Immature natural killer cell (primary cell): Measurements from ENCODE around the gene STX3. TPM values are rescaled to one million over a fixed set of nuclear protein-coding genes. Genes with fewer than 3 reads are reported as not detected.
A peak's percentile ranks its signal among the peaks of the same experiment; 100 is the strongest.

Experiments
- DNase-seq, 3 donors: peaks; one replicate each; pipeline ENCODE4 v3.0.0; 2022; ENCODE audit warnings: mixed read lengths in 1 of 3
- H3K27ac Mint-ChIP-seq, 6 donors: one replicate each; pipeline ENCODE4 v1.8.0; 2020; ENCODE audit warnings: mixed read lengths in 6 of 6, mild to moderate bottlenecking in 5 of 6, inconsistent platforms in 4 of 6, moderate library complexity in 3 of 6
- H3K27me3 Mint-ChIP-seq, 3 donors: one replicate each; pipeline ENCODE4 v1.8.0; 2020 to 2021; ENCODE audit warnings: low read depth in 3 of 3, mild to moderate bottlenecking in 3 of 3, mixed read lengths in 3 of 3, moderate library complexity in 3 of 3, inconsistent platforms in 1 of 3
- H3K36me3 Mint-ChIP-seq, 3 donors: one replicate each; pipeline ENCODE4 v1.8.0; 2020; ENCODE audit warnings: mixed read lengths in 3 of 3, inconsistent platforms in 2 of 3, mild to moderate bottlenecking in 2 of 3
- H3K4me1 Mint-ChIP-seq, 2 donors: one replicate each; pipeline ENCODE4 v1.8.0; 2020; ENCODE audit warnings: inconsistent platforms in 2 of 2, mild to moderate bottlenecking in 2 of 2, mixed read lengths in 2 of 2, moderate library complexity in 1 of 2
- H3K4me3 Mint-ChIP-seq, 5 donors: one replicate each; pipeline ENCODE4 v1.8.0; 2020; ENCODE audit warnings: mild to moderate bottlenecking in 5 of 5, mixed read lengths in 5 of 5, inconsistent platforms in 3 of 5, moderate library complexity in 3 of 5
- H3K9me3 Mint-ChIP-seq, 6 donors: one replicate each; pipeline ENCODE4 v1.8.0; 2020; ENCODE audit warnings: mild to moderate bottlenecking in 6 of 6, mixed read lengths in 6 of 6, inconsistent platforms in 4 of 6, moderate library complexity in 3 of 6
- polyA plus RNA-seq, 3 donors: library from polyadenylated mRNA; unstranded; fragments of 300-500 nt; fragmentation: Illumina TruSeq; gene quantifications; one replicate each; pipeline ENCODE4 v1.2.3, GENCODE V29; 2021

STX3 gene
- polyA plus RNA-seq, 3 donors from 2014 or later = 3.1 to 9.6 (median 7.0) TPM

GRCh38 chr11:59766542-59767224 is 11.5 kb downstream of the STX3 start:
- Mint-ChIP-seq H3K27ac (peak overlapping the region in 4 of 6 donors; percentile 9 to 46 (median 28)), H3K36me3 (peaks cover 0 to 5% (median 4%) of the 10 kb centered on the region in 3 donors), H3K4me3 (peak overlapping the region in 2 of 5 donors; percentile 44 to 49), H3K4me1 (peaks cover 11 to 13% of the 10 kb centered on the region in 2 donors), H3K27me3 (peaks cover 0 to 2% (median 0%) of the 10 kb centered on the region in 3 donors), H3K9me3 (no peaks in the 10 kb centered on the region)
- no peak for DNase-seq

GRCh38 chr11:59767225-59767611 is 12.0 kb downstream of the STX3 start:
- peak in 2 of 3 donors; percentile 10 to 21 for DNase-seq
- no peaks in the 10 kb centered on the region for H3K9me3 Mint-ChIP-seq
- H3K36me3 Mint-ChIP-seq = peaks cover 0 to 5% (median 5%) of the 10 kb centered on the region in 3 donors
- H3K4me3 Mint-ChIP-seq = peak overlapping the region in 2 of 5 donors; percentile 44 to 49
- peak overlapping the region in 4 of 6 donors; percentile 9 to 46 (median 28) for H3K27ac Mint-ChIP-seq
- peaks cover 16 to 18% of the 10 kb centered on the region in 2 donors for H3K4me1 Mint-ChIP-seq
- peaks cover 0 to 2% (median 0%) of the 10 kb centered on the region in 3 donors for H3K27me3 Mint-ChIP-seq

DNA sequence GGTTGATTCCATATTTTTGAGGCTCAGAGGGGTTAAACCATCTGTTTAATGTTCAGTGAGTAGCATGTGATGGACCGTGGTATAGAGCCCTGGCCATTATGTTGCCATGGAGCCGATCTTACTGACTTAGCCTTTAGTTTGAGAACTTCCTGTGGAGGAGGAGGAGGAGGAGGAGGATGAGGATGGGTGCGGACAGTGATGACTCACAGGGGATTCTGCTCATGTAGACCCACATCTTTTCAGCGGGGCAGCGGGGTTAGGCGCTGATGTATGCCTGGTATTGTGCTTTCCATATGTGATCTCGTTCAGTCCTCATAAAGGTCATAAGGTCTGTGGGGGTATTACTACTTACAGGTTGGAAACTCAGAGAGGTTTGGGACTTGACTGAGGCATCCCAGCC is 13.9 kb downstream of the STX3 start:
- H3K9me3 Mint-ChIP-seq = no peaks in the 10 kb centered on the region
- DNase-seq = no peak
- H3K4me1 Mint-ChIP-seq = peaks cover 28 to 31% of the 10 kb centered on the region in 2 donors
- H3K4me3 Mint-ChIP-seq = no peak overlapping the region
- H3K36me3 Mint-ChIP-seq = peaks cover 3 to 8% (median 7%) of the 10 kb centered on the region in 3 donors
- no peak overlapping the region for H3K27ac Mint-ChIP-seq
- H3K27me3 Mint-ChIP-seq = no peaks in the 10 kb centered on the region

GRCh38 chr11:59769828-59770227 is 14.7 kb downstream of the STX3 start:
- Mint-ChIP-seq H3K4me1 (peaks cover 28 to 31% of the 10 kb centered on the region in 2 donors), H3K27ac (no peak overlapping the region), H3K27me3 (no peaks in the 10 kb centered on the region), H3K9me3 (no peaks in the 10 kb centered on the region), H3K4me3 (no peak overlapping the region), H3K36me3 (peaks cover 3 to 9% (median 8%) of the 10 kb centered on the region in 3 donors)
- no peak for DNase-seq

DNA sequence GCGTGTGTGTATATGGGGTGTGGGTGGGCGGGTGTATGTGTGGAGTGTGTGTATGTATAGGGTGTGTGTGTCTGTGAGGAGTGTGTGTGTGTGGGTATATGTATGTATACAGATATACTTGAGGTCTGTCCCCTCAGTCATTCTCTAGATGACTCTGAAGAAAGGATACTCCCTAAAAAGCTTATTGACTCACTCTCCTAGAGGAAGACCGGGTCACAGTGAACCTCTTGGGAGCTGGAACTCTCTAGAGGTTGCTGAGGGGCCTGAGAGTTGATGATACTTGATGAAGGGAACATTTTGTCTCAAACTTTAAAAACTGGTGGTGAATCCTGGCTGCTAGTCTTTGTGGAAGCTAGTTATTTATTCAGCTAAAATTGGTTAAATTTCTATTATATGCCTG is 15.1 kb downstream of the STX3 start:
- H3K4me1 Mint-ChIP-seq = peaks cover 23 to 26% of the 10 kb centered on the region in 2 donors
- DNase-seq = no peak
- peaks cover 6 to 13% (median 8%) of the 10 kb centered on the region in 3 donors for H3K36me3 Mint-ChIP-seq
- H3K9me3 Mint-ChIP-seq = no peaks in the 10 kb centered on the region
- H3K27me3 Mint-ChIP-seq = no peaks in the 10 kb centered on the region
- no peak overlapping the region for H3K4me3 Mint-ChIP-seq
- H3K27ac Mint-ChIP-seq = no peak overlapping the region

- peaks cover 22 to 26% of the 10 kb centered on the region in 2 donors for H3K4me1 Mint-ChIP-seq
- no peak overlapping the region for H3K27ac Mint-ChIP-seq
- no peak for DNase-seq
- H3K9me3 Mint-ChIP-seq = no peaks in the 10 kb centered on the region
- no peaks in the 10 kb centered on the region for H3K27me3 Mint-ChIP-seq
- H3K4me3 Mint-ChIP-seq = no peak overlapping the region
- peaks cover 10 to 18% (median 13%) of the 10 kb centered on the region in 3 donors for H3K36me3 Mint-ChIP-seq
Measured at GRCh38 chr11:59770869-59771268, 15.7 kb downstream of the STX3 start.

GRCh38 chr11:59771605-59772004 is 16.4 kb downstream of the STX3 start:
- H3K27me3 Mint-ChIP-seq = no peaks in the 10 kb centered on the region
- peak overlapping the region in 4 of 6 donors; percentile 3 to 31 (median 10) for H3K27ac Mint-ChIP-seq
- H3K4me3 Mint-ChIP-seq = peak overlapping the region in 3 of 5 donors; percentile 10 to 27 (median 18)

DNA sequence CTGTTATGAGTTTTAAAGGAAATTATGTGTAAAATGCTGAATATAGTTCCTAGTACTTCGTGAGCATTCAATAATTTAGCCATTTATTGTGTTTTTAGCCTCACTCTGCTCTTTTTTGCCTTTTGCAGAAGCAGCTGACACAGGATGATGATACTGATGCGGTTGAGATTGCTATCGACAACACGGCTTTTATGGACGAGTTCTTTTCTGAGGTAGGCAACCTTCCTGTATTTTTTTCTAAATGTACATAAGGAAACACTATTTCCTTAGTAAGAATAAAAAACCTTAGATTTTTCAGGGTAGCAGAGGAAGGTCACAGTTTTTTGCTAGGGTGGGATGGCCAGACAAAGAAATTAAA is 17.9 kb downstream of the STX3 start:
- peaks cover 14 to 26% (median 19%) of the 10 kb centered on the region in 3 donors for H3K36me3 Mint-ChIP-seq
- peak overlapping the region in 1 of 5 donors; percentile 18 for H3K4me3 Mint-ChIP-seq
- H3K9me3 Mint-ChIP-seq = no peaks in the 10 kb centered on the region
- H3K4me1 Mint-ChIP-seq = peaks cover 22 to 26% of the 10 kb centered on the region in 2 donors
- no peak for DNase-seq
- no peaks in the 10 kb centered on the region for H3K27me3 Mint-ChIP-seq
- H3K27ac Mint-ChIP-seq = peak overlapping the region in 1 of 6 donors; percentile 20

More at GRCh38 chr11:59771605-59772004, 16.4 kb downstream of the STX3 start:
- Mint-ChIP-seq H3K4me1 (peaks cover 22 to 26% of the 10 kb centered on the region in 2 donors), H3K36me3 (peaks cover 10 to 19% (median 17%) of the 10 kb centered on the region in 3 donors), H3K9me3 (no peaks in the 10 kb centered on the region)
- no peak for DNase-seq

DNA sequence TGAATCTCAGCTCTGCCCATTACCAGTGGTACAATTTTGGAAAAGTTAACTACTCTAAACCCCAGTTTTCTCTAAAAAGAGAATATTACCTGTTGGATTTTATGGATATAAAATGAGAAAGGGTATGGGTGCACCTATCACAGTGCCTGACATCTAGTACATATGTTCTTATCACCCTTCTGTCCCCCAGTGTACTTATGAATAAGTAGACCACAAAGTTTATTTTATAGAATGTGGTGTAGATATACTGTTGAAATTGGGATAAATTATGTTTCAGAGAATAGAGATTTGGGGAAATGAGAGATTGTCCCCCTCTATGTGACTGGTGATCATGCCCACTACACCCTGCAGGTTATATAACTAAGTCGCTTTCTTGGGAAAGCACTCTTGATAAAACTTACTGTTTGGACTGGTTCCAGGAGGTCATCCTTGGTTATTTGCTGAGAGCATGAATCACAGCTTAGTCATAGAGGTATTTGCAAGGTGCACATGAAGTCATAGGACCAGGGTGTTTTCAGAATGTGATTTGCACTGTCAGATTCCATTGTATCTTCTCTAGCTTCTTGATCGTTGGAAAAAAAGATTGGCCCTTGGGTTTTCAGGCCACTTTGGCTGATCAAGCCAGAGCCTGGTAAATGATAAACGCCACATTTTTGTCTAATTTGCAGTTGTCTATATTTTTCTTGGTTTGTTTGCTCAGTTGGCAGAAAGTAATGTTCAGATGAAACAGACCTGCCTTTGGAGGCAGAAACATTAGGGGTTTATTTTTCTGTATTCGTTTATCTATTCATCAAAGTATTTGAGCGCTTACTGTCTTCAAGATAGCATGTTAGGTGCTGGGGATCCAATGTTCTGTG is 21.3 kb downstream of the STX3 start:
- peaks cover 0 to 2% (median 0%) of the 10 kb centered on the region in 3 donors for H3K27me3 Mint-ChIP-seq
- H3K9me3 Mint-ChIP-seq = no peaks in the 10 kb centered on the region
- H3K27ac Mint-ChIP-seq = no peak overlapping the region
- H3K36me3 Mint-ChIP-seq = peaks cover 23 to 28% (median 25%) of the 10 kb centered on the region in 3 donors
- H3K4me1 Mint-ChIP-seq = peaks cover 26 to 38% of the 10 kb centered on the region in 2 donors
- H3K4me3 Mint-ChIP-seq = no peak overlapping the region
- no peak for DNase-seq

DNA sequence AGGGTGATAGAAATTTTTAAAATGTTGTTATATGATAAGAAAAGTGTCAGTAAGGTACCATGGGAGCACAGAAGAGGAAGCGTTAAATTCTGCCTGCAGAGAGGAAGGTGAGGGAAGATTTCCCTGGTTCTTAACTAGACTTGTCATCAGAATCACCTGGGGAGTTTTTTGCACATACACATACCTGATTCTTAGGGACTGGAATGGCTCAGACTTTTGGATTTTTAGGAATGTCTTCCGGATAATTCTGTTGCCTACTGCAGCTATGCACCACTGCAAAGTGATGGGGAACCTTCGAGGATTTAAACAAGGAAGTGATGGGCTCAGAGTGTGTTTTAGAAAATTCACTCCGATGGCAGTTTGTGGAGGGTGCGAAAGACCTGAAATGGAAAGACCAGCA is 21.9 kb downstream of the STX3 start:
- Mint-ChIP-seq H3K9me3 (no peaks in the 10 kb centered on the region), H3K36me3 (peaks cover 21 to 32% (median 27%) of the 10 kb centered on the region in 3 donors), H3K4me1 (peaks cover 25 to 38% of the 10 kb centered on the region in 2 donors), H3K27ac (peak overlapping the region in 1 of 6 donors; percentile 28), H3K4me3 (no peak overlapping the region), H3K27me3 (peaks cover 0 to 2% (median 0%) of the 10 kb centered on the region in 3 donors)
- no peak for DNase-seq

GRCh38 chr11:59778122-59778521 is 22.9 kb downstream of the STX3 start:
- Mint-ChIP-seq H3K27ac (peak overlapping the region in 1 of 6 donors; percentile 46), H3K4me1 (peaks cover 25 to 37% of the 10 kb centered on the region in 2 donors), H3K27me3 (peaks cover 0 to 2% (median 0%) of the 10 kb centered on the region in 3 donors), H3K36me3 (peaks cover 21 to 33% (median 25%) of the 10 kb centered on the region in 3 donors), H3K9me3 (no peaks in the 10 kb centered on the region), H3K4me3 (no peak overlapping the region)
- no peak for DNase-seq

- no peak overlapping the region for H3K4me3 Mint-ChIP-seq
- H3K36me3 Mint-ChIP-seq = peaks cover 21 to 29% (median 24%) of the 10 kb centered on the region in 3 donors
- H3K27ac Mint-ChIP-seq = peak overlapping the region in 3 of 6 donors; percentile 15 to 62 (median 32)
- peaks cover 35 to 48% of the 10 kb centered on the region in 2 donors for H3K4me1 Mint-ChIP-seq
- H3K27me3 Mint-ChIP-seq = peaks cover 0 to 2% (median 0%) of the 10 kb centered on the region in 3 donors
- no peak for DNase-seq
- no peaks in the 10 kb centered on the region for H3K9me3 Mint-ChIP-seq
Measured at GRCh38 chr11:59779487-59779886, 24.3 kb downstream of the STX3 start.

GRCh38 chr11:59782080-59782479 is 26.9 kb downstream of the STX3 start:
- H3K27ac Mint-ChIP-seq = peak overlapping the region in 1 of 6 donors; percentile 6
- no peak for DNase-seq
- peaks cover 13 to 24% (median 20%) of the 10 kb centered on the region in 3 donors for H3K36me3 Mint-ChIP-seq
- no peaks in the 10 kb centered on the region for H3K9me3 Mint-ChIP-seq
- peaks cover 44 to 56% of the 10 kb centered on the region in 2 donors for H3K4me1 Mint-ChIP-seq
- H3K4me3 Mint-ChIP-seq = peak overlapping the region in 1 of 5 donors; percentile 18
- H3K27me3 Mint-ChIP-seq = peaks cover 0 to 3% (median 0%) of the 10 kb centered on the region in 3 donors
